ENCODE data around the gene KLF15. TPM values are rescaled to one million over a fixed set of nuclear protein-coding genes. Genes with fewer than 3 reads are reported as not detected.

The KLF15 gene
- total and polyA plus RNA-seq, 2 of the 8 experiments (the other 6 are each of a cell fraction or from before 2014, with no cell fraction given), result 15.7 to 19.5 TPM

DNA sequence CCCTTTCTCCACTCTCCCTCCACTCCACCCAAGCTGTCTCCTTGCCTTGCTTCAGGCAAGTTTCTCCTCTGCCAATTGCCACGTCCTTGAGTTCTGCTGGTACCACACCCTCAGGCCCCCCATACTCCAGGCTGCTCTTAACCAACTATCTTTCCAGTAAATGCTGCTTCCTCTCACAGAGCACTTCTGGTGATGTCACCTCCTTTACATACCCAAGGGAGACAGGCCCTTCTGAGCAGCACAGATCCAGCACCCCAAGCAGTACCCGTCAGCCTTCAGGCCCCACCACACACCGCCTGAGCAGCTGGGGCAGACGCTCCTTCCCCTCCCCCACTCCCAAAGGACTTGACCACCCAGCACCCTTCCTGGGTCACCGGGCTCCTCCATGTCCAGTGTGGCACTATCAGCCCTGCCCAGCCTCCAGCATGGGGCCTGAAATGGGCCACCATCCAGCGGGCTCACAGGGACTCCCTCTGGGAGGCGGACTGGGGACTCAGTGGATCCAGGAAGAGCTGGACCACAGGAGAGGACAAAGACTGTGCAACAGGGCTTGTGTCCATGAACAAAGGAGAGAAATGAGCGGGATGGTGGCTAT lies 50.2 kb downstream of the KLF15 start:
- no peak overlapping the region for H2BK20ac ChIP-seq (ENCODE audit: low read length)
- POLR2A ChIA-PET (ENCODE audit: partially characterized antibody), result interaction anchor here (0.8 kb wide), 1 partner anchor 46 kb away, joined by 3 read pairs; no protein-coding TSS in a partner anchor

More for the DNA sequence above, 50.2 kb downstream of the KLF15 start:
- H3K9ac ChIP-seq (replicated peaks in 1 of 4; ENCODE audit: extremely low read depth in 1 of 4, low read depth in 3 of 4, low read length in 3 of 4), result no peak overlapping the region; a peak in 1 of 7 replicates
- TF ChIP-seq YY1 (IDR thresholded peaks at IDR 0.05; ENCODE audit: low read depth, low read length) (no peak), TCF12 (IDR thresholded peaks at IDR 0.05; ENCODE audit: low read depth, low read length) (no peak)
- no peak overlapping the region for H2AK5ac ChIP-seq (ENCODE audit: low read depth, low read length)
- WGBS, 2 experiments (ENCODE audit: extremely low coverage in 1 of 2, insufficient coverage in 1 of 2, insufficient read length in 1 of 2, insufficient replicate concordance in 2 of 2, low coverage in 1 of 2, low lambda C conversion rate in 2 of 2, missing lambda C conversion rate in 1 of 2), result 97% methylated on average over 8 of the region's 8 CpGs; no CpG with 5 or more reads in 1 of the 2 experiments
- no peak overlapping the region for H3K4me3 ChIP-seq (ENCODE audit: extremely low read depth in 1 of 4, insufficient read depth in 2 of 4, low read depth in 3 of 4, low read length in 4 of 4)
- no peak overlapping the region for H2AFZ ChIP-seq (ENCODE audit: low read length)
- no peak overlapping the region for H2BK5ac ChIP-seq (ENCODE audit: low read depth, low read length)
- no peak overlapping the region for H3K23ac ChIP-seq (ENCODE audit: insufficient read length)
- no peak overlapping the region for H4K5ac ChIP-seq (ENCODE audit: insufficient read length, low read depth, low read length)
- CTCF ChIA-PET (ENCODE audit: partially characterized antibody), result interaction anchor here (0.6 to 1.2 kb wide), 4 partner anchors 16 to 105 kb away, joined by 3 to 6 read pairs (median 3); no protein-coding TSS in a partner anchor
- no peak overlapping the region for H3K27ac ChIP-seq (ENCODE audit: low read depth, low read length)
- H3K4me2 ChIP-seq (ENCODE audit: insufficient read depth in 1 of 2, low read depth in 2 of 2, low read length in 2 of 2), result no peak overlapping the region
- H3K4me1 ChIP-seq (replicated peaks in 1 of 4; ENCODE audit: control insufficient read depth in 3 of 4, insufficient read depth in 4 of 4, low read length in 3 of 4), result no peaks in the 10 kb centered on the region
- no peak overlapping the region for H4K8ac ChIP-seq (ENCODE audit: extremely low read depth, insufficient read depth, low read length)
- no peak overlapping the region for H2BK15ac ChIP-seq (ENCODE audit: low read length)
- peaks cover 0 to 2% (median 0%) of the 10 kb centered on the region in 4 experiments; a peak in 1 of 7 replicates for H3K27me3 ChIP-seq (replicated peaks in 1 of 4; ENCODE audit: control insufficient read depth in 3 of 4, extremely low read depth in 1 of 4, insufficient read depth in 3 of 4, low read length in 3 of 4)
- no peak overlapping the region for H4K91ac ChIP-seq (replicated peaks; ENCODE audit: insufficient read length, low read length)
- H3K18ac ChIP-seq (ENCODE audit: extremely low read depth, low read length), result no peak overlapping the region
- no peak overlapping the region for H2BK12ac ChIP-seq (ENCODE audit: low read depth, low read length)
- H2BK120ac ChIP-seq (replicated peaks; ENCODE audit: low read depth, low read length), result no peak overlapping the region
- peaks cover 8 to 12% of the 10 kb centered on the region in 2 experiments for H3K9me3 ChIP-seq (ENCODE audit: insufficient read depth in 2 of 2, low read depth in 1 of 2, low read length in 1 of 2)
- H3K23me2 ChIP-seq (ENCODE audit: low read depth, low read length), result no peaks in the 10 kb centered on the region
- no peak overlapping the region for H3K14ac ChIP-seq (ENCODE audit: insufficient read length)
- no peaks in the 10 kb centered on the region for H3K36me3 ChIP-seq (ENCODE audit: control insufficient read depth in 2 of 4, insufficient read depth in 4 of 4, low read length in 3 of 4)
- DNase-seq (ENCODE audit: low read depth in 1 of 2, low spot score in 2 of 2), result no peak
- no peaks in the 10 kb centered on the region for H3K79me2 ChIP-seq (ENCODE audit: control insufficient read depth in 1 of 2, insufficient read depth in 2 of 2, low read length in 2 of 2)
- no peak for FAIRE-seq
- H3K56ac ChIP-seq (replicated peaks; ENCODE audit: insufficient read length, low read depth, low read length), result no peak overlapping the region
- H3K4ac ChIP-seq (replicated peaks; ENCODE audit: insufficient read length, low read depth, low read length), result no peak overlapping the region
- no peaks in the 10 kb centered on the region for H3K79me1 ChIP-seq (ENCODE audit: low read depth, low read length)
- no peaks in the 10 kb centered on the region for H4K20me1 ChIP-seq (replicated peaks in 1 of 2; ENCODE audit: control insufficient read depth in 1 of 2, insufficient read depth in 2 of 2, low read length in 2 of 2)

Data from H1 (cell line).